Right lobe of liver (tissue), 4 donors: ENCODE measurements around the gene LITAF.

Experiments used
- POLR2A ChIP-seq: fragments of 450-650 bp; IDR thresholded peaks from one replicate; pipeline ENCODE4 v1.6.1; 2017; ENCODE audit warnings: antibody characterized with exemption, mild to moderate bottlenecking
- TF ChIP-seq, protein P1 (sequence below), 4 donors: fragments of 200-600 bp in 3 of 4; fragments of 450-650 bp in 1 of 4; IDR thresholded peaks; one replicate each; pipeline versions ENCODE4 v1.5.1 to v1.8.0; 2016 to 2022; ENCODE audit warnings: antibody characterized with exemption in 4 of 4, mild to moderate bottlenecking in 2 of 4
- donor health status: DM: no; HTN: no; CAD: no.
- donor health status: DM: no; HTN: no; CAD: no.
- donor health status: DM: no; HTN: yes; CAD: no.

DNA sequence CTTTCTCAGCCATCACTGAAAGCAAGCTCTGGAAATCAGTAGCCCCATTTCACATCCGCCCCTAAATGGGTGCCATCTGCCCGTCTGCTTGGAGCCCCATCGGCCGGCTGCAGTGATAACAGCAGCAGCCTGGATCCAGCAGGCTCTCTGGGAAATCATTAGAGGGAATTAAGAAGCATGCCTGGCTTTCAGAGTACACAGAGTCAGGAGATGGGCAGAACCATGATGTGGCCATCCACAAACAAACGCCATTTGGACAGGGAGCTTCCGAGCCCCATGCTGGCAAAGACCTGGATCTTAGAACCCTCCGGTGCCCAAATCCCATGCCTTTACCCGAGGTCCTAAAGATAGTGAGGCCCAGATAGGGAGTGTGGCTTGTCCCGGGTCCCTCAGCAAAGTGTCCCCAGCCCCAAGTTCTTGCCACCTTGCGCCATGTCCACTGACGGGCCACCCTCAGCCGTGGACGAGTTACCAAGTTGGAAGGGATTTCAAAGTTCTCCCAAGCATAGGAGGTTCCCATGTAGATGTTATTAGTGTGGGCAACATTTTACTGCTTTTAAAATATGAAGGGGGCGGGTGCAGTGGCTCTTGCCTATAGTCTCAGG is 1.0 kb upstream of the LITAF start:
- TF ChIP-seq, protein P1, sequence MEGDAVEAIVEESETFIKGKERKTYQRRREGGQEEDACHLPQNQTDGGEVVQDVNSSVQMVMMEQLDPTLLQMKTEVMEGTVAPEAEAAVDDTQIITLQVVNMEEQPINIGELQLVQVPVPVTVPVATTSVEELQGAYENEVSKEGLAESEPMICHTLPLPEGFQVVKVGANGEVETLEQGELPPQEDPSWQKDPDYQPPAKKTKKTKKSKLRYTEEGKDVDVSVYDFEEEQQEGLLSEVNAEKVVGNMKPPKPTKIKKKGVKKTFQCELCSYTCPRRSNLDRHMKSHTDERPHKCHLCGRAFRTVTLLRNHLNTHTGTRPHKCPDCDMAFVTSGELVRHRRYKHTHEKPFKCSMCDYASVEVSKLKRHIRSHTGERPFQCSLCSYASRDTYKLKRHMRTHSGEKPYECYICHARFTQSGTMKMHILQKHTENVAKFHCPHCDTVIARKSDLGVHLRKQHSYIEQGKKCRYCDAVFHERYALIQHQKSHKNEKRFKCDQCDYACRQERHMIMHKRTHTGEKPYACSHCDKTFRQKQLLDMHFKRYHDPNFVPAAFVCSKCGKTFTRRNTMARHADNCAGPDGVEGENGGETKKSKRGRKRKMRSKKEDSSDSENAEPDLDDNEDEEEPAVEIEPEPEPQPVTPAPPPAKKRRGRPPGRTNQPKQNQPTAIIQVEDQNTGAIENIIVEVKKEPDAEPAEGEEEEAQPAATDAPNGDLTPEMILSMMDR (IDR thresholded peaks at IDR 0.05): no peak
- no peak for TF ChIP-seq POLR2A
